ENCODE data around the gene FOS.

- TF ChIP-seq REST (IDR thresholded peaks at IDR 0.05) (no peak), CTCF (IDR thresholded peaks at IDR 0.05; ENCODE audit: low read depth, low read length, missing input control) (no peak)
Observed at GRCh38 chr14:75275598-75275997, 3.0 kb upstream of the FOS start.

All from liver (tissue), 2 donors.